Cardiac septum (tissue), 1 donor: ENCODE data around the gene HECTD2. TPM values are rescaled to one million over a fixed set of nuclear protein-coding genes. Genes with fewer than 3 reads are reported as not detected.

Experiments used
- DNase-seq: peaks from one replicate; pipeline ENCODE4 v3.0.0-alpha.2; 2020; ENCODE audit warnings: low spot score
- intact Hi-C: fragments of 100-400 bp; cut with DNase I; formaldehyde crosslinking; loops from one replicate; pipeline ENCODE4 v1.14.0; 2022
- total RNA-seq: library from RNA; stranded (reverse); fragmentation: NEBNext Ultra II Directional; extraction: Animal tissue kit (Norgen Biotek cat#: 25700); gene quantifications from one replicate; pipeline ENCODE4 v1.2.1, GENCODE V29; 2021
- donor health status: DM: no; HTN: no; CAD: no.

HECTD2 gene
- total RNA-seq, 1 donor from 2014 or later: 13.2 TPM

DNA sequence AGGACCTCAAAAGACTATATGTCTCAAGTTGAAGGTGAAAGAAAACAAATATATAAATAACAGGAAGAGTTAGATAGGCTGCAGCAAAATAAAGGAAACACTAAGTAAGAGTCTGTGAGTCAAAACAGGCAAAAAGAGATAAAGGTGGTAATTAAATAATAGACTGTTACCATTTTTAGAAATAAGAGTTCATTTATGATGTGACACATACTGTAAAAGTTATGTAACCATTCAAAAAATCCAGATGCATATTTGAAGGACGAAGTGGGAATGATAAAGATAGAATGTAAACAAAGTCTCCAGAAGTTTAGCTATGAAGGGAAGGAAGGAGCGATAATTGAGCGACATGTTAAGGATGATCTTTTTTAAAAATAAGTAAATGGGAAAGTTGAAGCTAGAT is 50.5 kb downstream of the HECTD2 start:
- intact Hi-C loops: no loop called here
- no peak for DNase-seq

DNA sequence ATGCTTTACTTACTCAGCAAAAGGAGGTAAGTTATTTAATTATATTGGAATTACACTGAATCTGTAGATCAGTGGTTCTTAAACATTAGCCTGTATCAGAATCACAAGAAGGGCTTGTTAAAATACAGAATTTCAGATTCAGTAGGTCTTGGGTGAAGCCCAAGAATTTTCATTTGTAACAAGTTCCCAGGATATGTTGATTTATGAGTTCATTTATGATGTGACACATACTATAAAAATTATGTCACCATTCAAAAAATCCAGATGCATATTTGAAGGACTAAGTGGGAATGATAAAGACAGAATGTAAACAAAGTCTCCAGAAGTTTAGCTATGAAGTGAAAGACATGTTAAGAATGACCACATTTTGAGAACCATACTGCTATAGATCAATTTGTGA is 52.3 kb downstream of the HECTD2 start:
- no peak for DNase-seq
- intact Hi-C loops: no loop called here

DNA sequence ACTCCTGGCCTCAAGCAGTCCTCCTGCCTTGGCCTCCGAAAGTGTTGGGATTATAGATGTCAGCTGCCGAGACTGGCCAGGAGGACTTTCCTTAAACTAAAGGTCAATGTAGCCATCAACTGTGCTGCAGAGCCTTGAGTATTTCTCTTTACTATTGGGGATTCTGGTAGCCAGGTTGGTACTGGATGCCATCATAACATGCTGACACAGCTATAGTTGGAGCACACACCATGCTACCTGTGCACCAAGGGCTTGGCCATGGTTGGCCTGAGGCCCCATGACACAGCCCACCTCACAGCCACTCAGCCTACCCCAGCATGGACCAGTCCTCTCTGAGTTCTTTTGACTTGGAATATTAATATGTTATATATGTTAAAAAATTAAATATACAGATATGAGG is 54.4 kb downstream of the HECTD2 start:
- no peak for DNase-seq
- intact Hi-C loops: no loop called here

DNA sequence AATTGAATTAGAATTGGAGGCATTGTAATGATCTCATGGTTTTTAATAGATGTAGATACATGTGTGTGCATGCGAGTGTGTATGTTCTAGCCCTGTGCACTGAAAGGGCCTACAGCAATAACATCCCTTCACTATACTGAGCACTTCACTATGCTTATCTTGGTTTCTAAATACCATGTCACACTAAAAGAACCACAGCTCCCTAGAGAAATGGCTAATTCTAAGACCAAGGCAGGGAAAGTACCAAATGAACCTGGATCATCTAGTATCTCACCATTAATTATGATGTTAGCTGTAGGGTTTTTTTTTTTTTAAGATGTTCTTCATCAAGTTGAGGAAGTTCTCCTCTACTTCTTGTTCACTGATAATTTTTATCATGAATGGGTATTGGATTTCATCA is 55.1 kb downstream of the HECTD2 start:
- intact Hi-C loops: no loop called here

DNA sequence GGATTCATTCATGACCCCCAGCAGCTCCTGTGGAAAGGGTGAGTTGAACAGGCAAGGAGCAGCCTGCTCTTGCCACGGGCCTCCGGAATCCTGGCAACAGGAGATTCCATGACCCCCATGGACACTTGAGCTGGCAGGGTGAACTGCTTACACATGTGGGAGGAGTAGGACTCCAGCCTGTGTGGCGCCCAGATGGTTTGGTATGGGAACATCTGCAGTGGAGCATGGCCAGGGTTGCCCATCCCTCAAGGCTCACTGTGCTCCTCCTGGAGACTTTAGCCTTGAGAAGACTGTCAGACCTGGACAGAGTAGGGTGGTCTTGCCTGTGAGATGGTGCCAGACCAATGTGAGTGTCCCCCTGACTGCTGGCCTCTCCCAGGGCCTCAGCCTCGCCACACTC is 57.0 kb downstream of the HECTD2 start:
- no peak for DNase-seq
- intact Hi-C loops: no loop called here

More for the DNA sequence above, 55.1 kb downstream of the HECTD2 start:
- no peak for DNase-seq

DNA sequence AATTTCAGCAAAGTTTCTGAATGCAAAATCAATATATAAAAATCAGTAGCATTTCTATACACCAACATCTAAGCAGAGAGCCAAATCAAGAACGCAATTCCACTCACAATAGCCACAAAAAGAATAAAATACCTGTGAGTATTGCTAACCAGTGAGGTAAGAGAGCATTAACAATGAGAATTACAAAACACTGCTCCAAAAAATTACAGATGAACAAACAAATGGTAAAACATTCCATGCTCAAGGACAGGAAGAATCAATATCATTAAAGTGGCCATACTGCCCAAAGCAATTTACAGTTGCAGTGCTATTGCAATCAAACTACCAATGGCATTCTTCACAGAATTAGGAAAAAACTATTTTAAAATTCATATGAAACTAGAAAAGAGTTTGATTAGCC is 61.5 kb downstream of the HECTD2 start:
- DNase-seq: no peak
- intact Hi-C loops: no loop called here

DNA sequence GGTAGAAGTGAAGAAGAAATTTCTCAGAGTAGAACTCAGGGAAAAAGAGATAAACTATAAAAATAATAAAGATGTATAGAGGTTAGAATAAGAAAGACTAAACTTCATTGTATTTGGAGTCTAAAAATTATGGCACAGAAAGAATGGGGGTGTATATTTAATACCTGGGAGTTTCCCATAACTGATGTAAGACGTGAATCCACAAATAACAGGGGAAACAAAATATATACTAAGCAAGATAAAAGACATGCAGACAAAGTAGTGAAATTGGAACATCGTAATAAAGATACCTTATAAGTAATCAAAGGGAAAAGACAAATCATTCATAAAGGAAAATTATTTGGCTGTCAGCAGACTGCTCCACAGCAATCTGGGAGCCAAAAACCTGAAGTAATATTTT is 62.8 kb downstream of the HECTD2 start:
- intact Hi-C loops: no loop called here
- no peak for DNase-seq

DNA sequence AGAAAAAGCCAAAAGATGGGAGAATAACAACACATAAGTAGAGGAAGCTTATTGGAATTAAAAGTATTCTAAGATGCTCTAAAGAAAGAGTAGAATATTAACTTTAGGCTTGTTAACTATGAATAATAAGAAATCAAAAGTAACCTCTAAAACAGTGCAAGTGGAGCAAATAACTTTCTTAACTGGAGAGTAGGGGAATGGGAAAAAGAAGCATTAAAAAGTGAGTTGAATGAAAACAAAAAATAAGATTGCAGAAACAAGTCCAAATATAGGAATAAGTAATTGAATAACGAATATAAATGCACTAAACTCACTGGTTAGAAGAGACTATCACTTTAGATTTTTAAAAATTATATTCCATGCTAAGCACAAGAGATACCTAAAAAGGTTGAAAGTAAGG is 63.9 kb downstream of the HECTD2 start:
- no peak for DNase-seq
- intact Hi-C loops: no loop called here

DNA sequence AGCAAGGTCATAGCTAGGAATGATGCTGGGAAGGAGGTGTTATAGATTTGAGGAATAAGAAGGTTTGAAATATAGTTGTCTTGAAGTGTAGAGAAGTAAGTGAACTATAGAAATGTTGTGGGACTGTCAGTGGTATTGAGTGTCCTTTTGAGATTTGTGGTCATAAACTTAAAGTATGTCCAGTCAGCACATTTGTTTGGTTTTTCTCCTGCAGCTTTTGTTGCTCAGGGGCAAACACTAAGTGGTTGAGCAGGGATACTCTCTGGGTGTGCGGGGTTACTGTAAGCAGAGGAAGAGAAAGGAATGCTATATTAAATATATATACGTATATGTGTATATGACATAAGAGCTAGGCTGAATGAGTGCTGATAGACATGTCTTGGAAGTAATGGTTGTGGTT is 67.1 kb downstream of the HECTD2 start:
- intact Hi-C loops: no loop called here
- DNase-seq: no peak

DNA sequence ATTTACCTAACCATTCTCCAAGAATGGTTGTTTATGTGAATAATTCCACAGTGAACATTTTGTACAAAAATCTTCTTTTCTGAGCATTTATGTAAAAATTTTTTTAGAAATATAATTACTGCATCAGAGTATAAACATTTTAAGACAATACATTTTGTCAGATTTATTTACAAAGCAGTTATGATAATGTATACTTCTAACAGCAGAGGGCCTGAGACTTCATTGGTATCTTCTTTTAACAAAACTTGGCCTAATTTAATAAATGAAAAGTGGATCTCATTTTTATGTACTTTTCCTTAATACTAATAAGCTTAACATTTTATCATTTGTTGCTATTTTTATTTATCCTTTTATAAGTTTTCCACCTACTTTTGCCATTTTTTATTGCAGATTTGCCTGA is 69.4 kb downstream of the HECTD2 start:
- intact Hi-C loops: no loop called here
- no peak for DNase-seq

DNA sequence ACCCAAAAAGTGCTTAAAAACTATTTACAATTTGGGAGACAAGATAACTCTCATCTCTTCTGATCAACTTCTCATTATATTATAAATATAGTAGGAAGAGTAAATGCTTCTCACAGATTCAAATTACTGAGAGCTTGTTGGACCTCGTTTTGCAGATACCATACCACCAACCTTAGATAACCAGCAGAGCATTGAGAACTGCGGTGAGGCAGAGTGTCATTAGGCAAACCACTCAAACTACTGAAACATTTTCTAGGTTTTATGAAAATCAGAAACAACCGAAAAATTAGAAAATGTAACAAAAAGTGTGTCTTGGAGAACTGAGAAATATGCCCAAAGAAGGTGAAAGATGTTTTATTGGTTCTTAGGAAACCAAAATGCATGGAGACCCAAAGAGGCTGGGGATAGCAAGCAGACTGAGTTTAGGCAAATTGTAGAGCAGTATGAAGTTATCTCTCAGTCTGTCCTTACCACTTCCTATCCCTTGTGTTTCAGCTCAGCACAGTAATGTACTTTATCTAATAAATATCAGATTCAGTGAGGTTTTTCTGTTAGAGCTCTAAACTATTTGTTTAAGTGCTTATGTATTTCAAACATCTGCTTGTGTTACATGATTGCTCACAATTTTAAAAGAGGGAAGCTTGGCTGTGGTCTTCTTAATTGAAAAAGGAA is 77.9 kb downstream of the HECTD2 start:
- intact Hi-C loops: no loop called here
- DNase-seq: no peak

DNA sequence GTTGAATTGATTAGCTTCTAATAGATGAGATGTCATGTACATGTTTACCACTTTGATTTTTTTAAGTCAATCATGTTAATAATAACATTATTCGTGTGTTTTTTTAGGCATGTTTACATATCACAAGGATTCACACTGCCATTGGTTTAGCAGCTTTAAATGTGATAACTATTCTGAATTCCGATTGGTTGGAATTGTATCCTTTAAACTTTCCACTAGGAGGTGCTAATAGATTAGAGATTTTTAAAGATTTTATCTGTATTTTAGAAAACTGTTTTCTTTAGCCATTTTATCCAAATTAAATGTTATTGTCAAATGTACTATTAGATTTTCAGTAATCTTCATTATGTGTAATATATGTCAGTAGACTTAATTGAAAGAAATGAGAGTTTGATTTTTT is 83.2 kb downstream of the HECTD2 start:
- intact Hi-C loops: loop anchor here (2.0 kb wide), 1 partner anchor 139 kb away; the partner anchor contains the start of gene PPP1R3C
- DNase-seq: no peak

DNA sequence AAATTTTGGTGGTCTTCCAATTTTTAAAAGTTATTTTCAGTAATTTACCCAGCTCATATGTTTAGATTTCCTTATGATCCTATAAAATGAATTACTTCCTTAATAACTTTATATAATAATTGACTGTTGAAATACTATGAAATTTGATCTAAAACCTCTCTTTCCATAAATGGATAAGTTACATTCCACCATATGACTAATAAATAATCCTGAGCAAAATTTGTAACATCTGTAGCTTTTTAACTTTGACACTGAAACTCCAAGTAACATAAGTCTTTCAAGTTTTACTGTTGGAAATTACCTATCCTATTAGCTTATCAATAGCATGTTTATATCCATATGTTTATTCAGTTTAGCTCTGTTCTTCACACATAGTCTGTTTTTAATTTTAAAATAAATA is 85.3 kb downstream of the HECTD2 start:
- intact Hi-C loops: loop anchor here (5.0 kb wide), 1 partner anchor 47 kb away; no protein-coding TSS in a partner anchor
- no peak for DNase-seq

DNA sequence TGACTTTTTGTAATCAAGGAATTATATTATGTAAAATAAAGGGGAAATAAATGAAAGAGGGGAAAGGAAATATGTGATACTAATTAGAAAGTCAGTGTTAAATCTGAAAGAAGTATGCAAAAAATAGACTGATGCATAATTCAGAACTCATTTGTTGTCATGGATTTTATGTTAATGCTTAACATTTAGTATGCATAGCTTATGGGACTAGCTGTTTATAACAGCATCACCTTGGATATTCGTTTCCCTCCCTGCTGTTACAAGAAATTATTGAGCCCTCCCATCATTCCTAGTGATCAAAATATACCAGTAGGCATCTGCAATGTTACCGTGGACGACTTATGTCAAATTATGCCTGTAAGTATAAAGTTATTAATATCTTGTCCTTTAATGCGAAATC is 85.9 kb downstream of the HECTD2 start:
- DNase-seq: no peak
- intact Hi-C loops: loop anchor here (5.0 kb wide), 1 partner anchor 46 kb away; no protein-coding TSS in a partner anchor

DNA sequence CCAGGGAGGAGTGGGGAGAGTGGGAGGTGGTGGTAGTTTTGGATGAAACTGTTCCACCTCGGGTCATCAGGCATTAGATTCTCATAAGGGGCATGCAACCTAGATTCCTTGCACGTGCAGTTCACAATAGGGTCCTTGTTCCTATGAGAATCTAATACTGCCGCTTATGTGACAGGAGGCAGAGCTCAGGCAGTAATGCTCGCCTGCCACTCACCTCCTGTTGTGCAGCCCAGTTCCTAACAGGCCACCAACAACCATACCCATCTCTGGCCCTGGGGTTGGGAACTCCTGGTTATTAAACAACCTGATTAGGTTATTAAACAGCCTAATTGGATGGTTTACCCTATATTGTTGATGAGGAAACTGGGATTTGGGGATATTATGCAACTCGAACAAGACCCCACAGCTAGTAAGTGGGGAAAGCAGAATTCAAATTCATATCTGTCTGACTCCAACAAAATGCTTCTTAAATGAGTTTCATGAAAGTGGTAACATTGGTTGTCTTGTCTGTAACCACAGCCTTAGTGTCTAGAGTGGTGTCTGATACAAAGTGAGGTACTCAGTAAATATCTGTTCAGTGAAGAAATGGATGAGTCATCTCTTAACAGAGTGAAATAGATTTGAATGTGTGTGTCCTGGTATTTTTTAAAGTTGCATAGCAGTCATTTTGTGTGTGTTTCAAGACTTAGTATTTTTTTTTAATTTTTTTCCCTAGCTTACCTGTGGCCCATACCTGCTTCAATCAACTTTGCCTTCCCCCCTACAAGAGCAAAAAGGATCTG is 101.6 kb downstream of the HECTD2 start:
- intact Hi-C loops: no loop called here
- DNase-seq: no peak

DNA sequence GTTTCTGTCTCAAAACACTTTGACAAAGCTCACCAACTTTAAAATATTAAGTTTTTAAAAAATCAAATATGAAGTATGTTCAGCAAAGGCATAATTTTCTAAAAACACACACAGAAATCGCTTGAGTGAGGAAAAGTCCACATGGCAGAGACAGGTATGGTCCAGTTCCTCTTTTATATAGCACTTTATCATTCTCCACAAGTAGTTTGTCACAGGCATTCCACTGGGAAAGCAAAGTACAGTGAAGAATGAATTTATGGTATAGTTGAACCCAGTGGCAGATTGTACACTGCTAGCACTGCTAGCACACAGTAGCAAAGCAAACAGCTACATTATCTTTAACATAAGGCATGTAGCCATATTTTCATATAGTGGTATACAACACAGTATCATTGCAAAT is 102.3 kb downstream of the HECTD2 start:
- intact Hi-C loops: no loop called here
- DNase-seq: no peak

DNA sequence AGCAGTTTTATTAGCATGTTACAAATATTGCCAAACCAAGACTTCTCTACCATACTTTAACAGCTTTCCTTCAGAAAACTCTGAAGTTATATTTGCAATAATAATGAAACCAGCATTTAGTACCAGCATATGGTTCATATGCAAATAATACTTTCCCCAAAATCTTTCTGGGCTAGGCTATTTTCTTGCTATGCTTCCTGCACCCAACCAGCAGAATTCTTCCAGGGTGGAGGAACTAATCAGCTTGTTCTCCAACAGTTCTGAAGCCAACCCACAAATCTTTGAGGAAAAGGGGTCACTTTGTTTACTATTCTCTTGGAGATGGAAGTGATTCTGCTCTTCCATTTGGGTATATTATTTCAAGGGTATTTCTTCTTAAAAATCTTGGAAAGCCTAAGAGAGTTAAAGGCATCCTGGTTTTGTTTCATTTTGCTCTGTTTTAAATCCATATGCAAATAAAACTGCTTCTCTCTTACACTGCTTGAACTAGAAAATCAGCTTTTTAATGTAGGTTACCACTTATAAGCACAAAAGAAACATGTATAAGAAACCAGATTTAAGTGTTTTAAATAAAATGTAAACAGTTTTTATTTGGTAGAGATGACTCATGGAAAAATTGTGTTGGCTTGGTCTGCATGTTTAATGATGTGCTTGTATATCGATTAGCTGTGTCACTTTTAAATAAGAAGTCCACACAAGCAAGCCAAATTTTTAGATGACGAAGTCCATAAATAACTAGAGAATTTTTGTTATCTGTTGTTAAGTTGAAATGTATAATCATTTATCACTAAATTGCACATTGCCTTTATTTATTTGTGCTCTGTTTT is 103.7 kb downstream of the HECTD2 start:
- intact Hi-C loops: no loop called here
- DNase-seq: no peak

DNA sequence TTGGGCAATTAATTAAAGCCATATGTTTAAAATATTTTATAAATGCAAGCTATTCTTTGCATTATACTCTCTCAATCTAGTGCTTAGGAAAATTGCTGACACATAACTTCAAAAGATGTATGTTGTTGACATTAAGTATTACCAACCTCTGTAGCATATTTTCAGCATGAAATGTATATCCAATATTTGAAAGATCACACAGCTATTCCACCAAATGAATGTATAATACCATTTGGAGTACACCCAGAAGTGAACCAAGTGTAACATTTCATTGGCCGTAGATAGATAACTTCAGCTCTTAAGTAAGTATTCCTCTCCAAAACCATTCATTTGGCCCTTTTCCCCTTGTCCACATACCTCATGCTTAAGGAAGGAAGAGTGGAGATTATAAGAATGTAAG is 104.6 kb downstream of the HECTD2 start:
- DNase-seq: no peak
- intact Hi-C loops: no loop called here

DNA sequence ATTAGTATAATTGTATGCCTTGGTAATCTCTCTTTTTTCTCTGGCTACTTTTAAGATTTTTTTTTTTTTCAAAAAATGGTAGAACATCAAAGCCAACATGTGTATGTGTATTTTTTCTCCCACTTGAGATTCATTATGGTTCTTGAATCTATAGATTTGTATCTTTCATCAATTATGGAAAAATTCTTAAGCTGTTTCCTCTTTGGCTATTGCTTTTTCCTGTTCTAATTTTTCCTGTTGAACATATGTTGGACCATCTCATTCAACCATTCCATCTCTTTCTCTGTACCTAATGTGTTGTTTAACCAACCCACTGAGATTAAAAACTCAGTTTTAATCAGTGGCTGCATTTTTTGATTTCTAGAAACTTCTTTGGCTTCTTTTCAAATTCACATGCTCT is 107.2 kb downstream of the HECTD2 start:
- DNase-seq: no peak
- intact Hi-C loops: no loop called here

DNA sequence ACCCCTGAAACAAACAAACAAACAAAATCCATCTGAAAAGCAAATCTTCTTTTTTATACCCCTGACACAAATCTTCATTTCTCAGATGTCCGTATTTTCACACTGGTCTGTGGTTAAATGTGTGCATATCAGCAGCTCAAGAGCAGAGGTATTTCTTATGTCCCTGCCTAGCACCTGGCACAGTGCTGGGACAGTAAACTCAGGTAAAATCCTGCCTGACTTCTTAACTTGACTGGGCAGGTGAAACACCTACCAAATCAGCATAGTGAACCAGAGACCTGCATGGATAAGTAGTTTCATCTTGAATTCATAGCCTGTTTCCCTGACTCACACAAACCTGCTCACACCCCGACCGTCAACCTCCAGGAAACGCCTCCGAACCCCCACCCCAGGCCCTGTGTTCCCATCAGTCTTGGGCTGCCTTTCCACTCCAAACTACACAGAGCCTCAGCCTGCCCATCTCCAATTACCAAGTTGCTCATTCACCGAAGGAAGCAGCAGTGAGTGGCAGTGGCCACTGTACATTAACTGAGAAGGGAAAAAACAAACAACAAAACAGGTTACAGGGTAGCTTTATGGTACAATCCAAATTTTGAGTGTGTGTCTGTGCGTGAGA is 109.9 kb downstream of the HECTD2 start:
- no peak for DNase-seq
- intact Hi-C loops: no loop called here
